WERI-Rb-1 (cell line): ENCODE results near the gene TTI1.
A peak's percentile ranks its signal among the peaks of the same experiment; 100 is the strongest.

Source experiments
- DNase-seq: peaks from one replicate; pipeline ENCODE4 v3.0.0-alpha.2; 2020
- H3K27ac ChIP-seq: fragments of 250-450 bp; sonication (Bioruptor Pico); 2 replicates; pipeline ENCODE4 v1.5.1; 2020; ENCODE audit warnings: mild to moderate bottlenecking, moderate library complexity
- H3K27me3 ChIP-seq: fragments of 250-450 bp; sonication (Bioruptor Pico); 2 replicates; pipeline ENCODE4 v1.5.1; 2021; ENCODE audit warnings: mild to moderate bottlenecking, low read depth, moderate library complexity; ENCODE audit not compliant: insufficient read depth, severe bottlenecking
- H3K36me3 ChIP-seq: fragments of 250-450 bp; sonication (Bioruptor Pico); 2 replicates; pipeline ENCODE4 v1.5.1; 2020; ENCODE audit warnings: mild to moderate bottlenecking, moderate library complexity
- H3K4me3 ChIP-seq: 2 replicates; pipeline ENCODE4 v1.5.1; 2011; ENCODE audit warnings: low read depth, mild to moderate bottlenecking, control low read depth, low read length
- H3K9me3 ChIP-seq: fragments of 250-450 bp; sonication (Bioruptor Pico); 2 replicates; pipeline ENCODE4 v1.5.1; 2021; ENCODE audit warnings: mild to moderate bottlenecking, moderate library complexity; ENCODE audit not compliant: severe bottlenecking
- TF ChIP-seq, protein P1 (sequence below): IDR thresholded peaks from 2 replicates; pipeline ENCODE4 v1.5.1; 2011; ENCODE audit warnings: low read depth, mild to moderate bottlenecking, control low read depth, inconsistent platforms, low read length

TTI1 gene

DNA sequence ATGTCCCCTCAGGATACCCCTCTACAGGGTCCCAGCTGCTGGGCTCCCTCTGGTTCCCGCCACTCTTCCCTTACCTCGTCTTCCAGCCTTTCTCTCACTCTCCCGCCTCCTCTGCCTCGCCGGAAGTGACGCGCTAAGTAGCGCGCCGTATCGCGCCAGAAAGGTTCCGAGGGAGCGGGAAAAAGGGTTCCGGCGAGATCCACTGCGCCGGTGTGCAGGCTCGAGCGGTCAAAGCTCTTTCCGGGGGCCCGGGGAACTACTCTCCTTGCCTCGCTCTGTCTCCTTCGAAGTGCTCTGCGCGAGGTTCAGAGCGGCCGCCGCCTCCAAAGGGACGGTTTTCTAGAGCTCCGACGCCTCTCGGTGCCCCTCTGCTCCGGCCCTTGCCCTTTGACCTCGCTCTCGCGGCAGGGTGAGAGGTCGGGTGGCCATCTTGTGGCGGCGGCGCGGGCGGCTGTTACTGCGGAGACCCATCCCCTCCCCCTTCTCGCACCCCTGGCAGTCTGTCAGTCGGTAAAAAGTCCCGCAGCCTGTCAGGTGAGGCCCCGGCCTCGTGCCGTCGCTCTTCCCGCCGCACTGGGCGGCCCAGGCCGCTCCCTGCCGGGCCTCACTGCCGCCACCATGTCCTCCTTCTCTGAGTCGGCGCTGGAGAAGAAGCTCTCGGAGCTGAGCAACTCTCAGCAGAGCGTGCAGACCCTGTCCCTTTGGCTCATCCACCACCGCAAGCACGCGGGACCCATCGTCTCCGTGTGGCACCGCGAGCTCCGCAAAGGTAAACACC, at the start of gene TTI1, which contains the start of gene RPRD1B:
Gene TTI1 (minus strand): TSS at position 127 of the 778 bp plus-strand sequence. CDS start 19,640 bp downstream, outside the sequence.
Gene RPRD1B (plus strand): TSS at position 417 of the 778 bp plus-strand sequence. CDS start 202 bp downstream, at position 619.
- Histone ChIP-seq H3K9me3 (no peaks in the 10 kb centered on the region), H3K36me3 (peaks cover 49% of the 10 kb centered on the region), H3K27ac (peak within 1 kb of the TSS; percentile 99), H3K27me3 (no peaks in the 10 kb centered on the region), H3K4me3 (peak within 1 kb of the TSS; percentile 100)
- TF ChIP-seq, protein P1, sequence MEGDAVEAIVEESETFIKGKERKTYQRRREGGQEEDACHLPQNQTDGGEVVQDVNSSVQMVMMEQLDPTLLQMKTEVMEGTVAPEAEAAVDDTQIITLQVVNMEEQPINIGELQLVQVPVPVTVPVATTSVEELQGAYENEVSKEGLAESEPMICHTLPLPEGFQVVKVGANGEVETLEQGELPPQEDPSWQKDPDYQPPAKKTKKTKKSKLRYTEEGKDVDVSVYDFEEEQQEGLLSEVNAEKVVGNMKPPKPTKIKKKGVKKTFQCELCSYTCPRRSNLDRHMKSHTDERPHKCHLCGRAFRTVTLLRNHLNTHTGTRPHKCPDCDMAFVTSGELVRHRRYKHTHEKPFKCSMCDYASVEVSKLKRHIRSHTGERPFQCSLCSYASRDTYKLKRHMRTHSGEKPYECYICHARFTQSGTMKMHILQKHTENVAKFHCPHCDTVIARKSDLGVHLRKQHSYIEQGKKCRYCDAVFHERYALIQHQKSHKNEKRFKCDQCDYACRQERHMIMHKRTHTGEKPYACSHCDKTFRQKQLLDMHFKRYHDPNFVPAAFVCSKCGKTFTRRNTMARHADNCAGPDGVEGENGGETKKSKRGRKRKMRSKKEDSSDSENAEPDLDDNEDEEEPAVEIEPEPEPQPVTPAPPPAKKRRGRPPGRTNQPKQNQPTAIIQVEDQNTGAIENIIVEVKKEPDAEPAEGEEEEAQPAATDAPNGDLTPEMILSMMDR, result no peak
- peak; percentile 90 for DNase-seq

DNA sequence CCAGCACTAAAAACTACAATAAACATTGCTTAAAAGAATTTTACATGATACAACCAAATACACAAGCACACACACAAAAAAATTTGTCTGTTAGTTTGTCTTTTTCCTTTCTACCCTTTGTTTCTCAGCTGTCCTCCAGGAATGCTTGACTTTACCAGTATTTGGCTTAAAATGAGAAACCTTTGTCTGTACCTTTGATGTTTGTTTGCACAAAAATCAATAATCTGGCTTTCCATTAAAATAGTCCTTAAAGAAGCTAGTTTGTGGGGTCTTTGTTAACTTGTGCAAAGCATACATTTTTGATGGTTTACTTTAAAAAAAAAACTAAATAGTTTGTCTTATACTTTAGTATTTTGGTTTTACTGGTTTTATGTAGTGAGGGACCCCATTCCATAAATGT, 49.6 kb upstream of the TTI1 start:
- H3K9me3 ChIP-seq, result no peaks in the 10 kb centered on the region
- DNase-seq, result no peak
- H3K36me3 ChIP-seq, result peaks cover 62% of the 10 kb centered on the region
- TF ChIP-seq, protein P1, result no peak
- no peak overlapping the region for H3K4me3 ChIP-seq
- H3K27me3 ChIP-seq, result no peaks in the 10 kb centered on the region
- no peak overlapping the region for H3K27ac ChIP-seq

- no peak for DNase-seq
- no peak overlapping the region for H3K4me3 ChIP-seq
- H3K27me3 ChIP-seq, result no peaks in the 10 kb centered on the region
- H3K36me3 ChIP-seq, result peaks cover 60% of the 10 kb centered on the region
- H3K27ac ChIP-seq, result no peak overlapping the region
- no peaks in the 10 kb centered on the region for H3K9me3 ChIP-seq
- TF ChIP-seq, protein P1, result no peak
These were observed 48.3 kb upstream of the TTI1 start for GRCh38 chr20:38081575-38081974.

- no peaks in the 10 kb centered on the region for H3K9me3 ChIP-seq
- no peaks in the 10 kb centered on the region for H3K27me3 ChIP-seq
- no peak overlapping the region for H3K4me3 ChIP-seq
- H3K36me3 ChIP-seq, result peaks cover 50% of the 10 kb centered on the region
- TF ChIP-seq, protein P1, result no peak
- H3K27ac ChIP-seq, result no peak overlapping the region
- DNase-seq, result no peak
These were observed 46.1 kb upstream of the TTI1 start for GRCh38 chr20:38079353-38079752.

DNA sequence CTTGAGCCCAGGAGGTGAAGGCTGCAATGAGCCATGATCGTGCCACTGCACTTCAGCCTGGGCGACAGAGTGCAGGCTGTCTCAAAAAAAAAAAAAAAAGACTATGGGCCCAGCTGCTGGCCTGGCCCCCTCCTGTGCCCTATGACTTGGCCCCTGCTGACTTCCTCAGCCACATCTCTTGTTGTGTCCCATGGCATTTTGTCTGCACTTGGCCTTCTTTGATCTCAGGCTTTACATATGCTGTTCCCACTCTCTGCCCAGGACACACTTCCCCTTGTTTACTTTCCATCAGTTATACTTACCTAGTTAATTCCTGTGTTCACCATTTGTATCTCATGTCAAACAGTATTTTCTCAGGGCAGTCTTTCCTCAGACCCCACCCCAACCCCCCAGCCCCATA, 44.8 kb upstream of the TTI1 start:
- peaks cover 51% of the 10 kb centered on the region for H3K36me3 ChIP-seq
- no peaks in the 10 kb centered on the region for H3K27me3 ChIP-seq
- no peak for DNase-seq
- no peak overlapping the region for H3K27ac ChIP-seq
- H3K9me3 ChIP-seq, result no peaks in the 10 kb centered on the region
- TF ChIP-seq, protein P1, result no peak
- no peak overlapping the region for H3K4me3 ChIP-seq
